Measurements from ENCODE around the gene PWWP2B. TPM values are rescaled to one million over a fixed set of nuclear protein-coding genes. Genes with fewer than 3 reads are reported as not detected.

PWWP2B gene
- total and polyA plus RNA-seq, 7 donors: 7.7 to 50.8 (median 10.2) TPM

- TF ChIP-seq POLR2A (IDR thresholded peaks at IDR 0.05) (no peak), EP300 (IDR thresholded peaks at IDR 0.05) (no peak), POLR2AphosphoS5 (IDR thresholded peaks at IDR 0.05) (no peak), CTCF (IDR thresholded peaks at IDR 0.05) (no peak)
- H3K4me3 ChIP-seq: no peak overlapping the region
- H3K9me3 ChIP-seq: no peaks in the 10 kb centered on the region
- H3K27me3 ChIP-seq: no peaks in the 10 kb centered on the region
- DNase-seq: no peak
- H3K4me1 ChIP-seq: peaks cover 0 to 71% (median 61%) of the 10 kb centered on the region in 4 donors
- 74 to 81% methylated on average over 29 of the region's 29 CpGs for WGBS, 2 donors
- intact Hi-C loops (cut with DNase I): no loop called here
- H3K36me3 ChIP-seq: peaks cover 0 to 6% (median 0%) of the 10 kb centered on the region in 4 donors
- peak overlapping the region; percentile 79 to 88 (median 84) for H3K27ac ChIP-seq
Measured at GRCh38 chr10:132412316-132413192, 15.6 kb downstream of the PWWP2B start.

GRCh38 chr10:132413226-132414205 lies 16.5 kb downstream of the PWWP2B start:
- Histone ChIP-seq H3K4me3 (no peak overlapping the region), H3K27me3 (no peaks in the 10 kb centered on the region), H3K36me3 (peaks cover 0 to 6% (median 0%) of the 10 kb centered on the region in 4 donors), H3K9me3 (no peaks in the 10 kb centered on the region), H3K27ac (peak overlapping the region; percentile 79 to 88 (median 84)), H3K4me1 (peaks cover 0 to 71% (median 61%) of the 10 kb centered on the region in 4 donors)
- WGBS, 2 donors: 62 to 79% methylated on average over 32 of the region's 32 CpGs
- intact Hi-C loops (cut with DNase I): no loop called here
- DNase-seq: no peak
- TF ChIP-seq CTCF (IDR thresholded peaks at IDR 0.05) (no peak), POLR2A (IDR thresholded peaks at IDR 0.05) (no peak), EP300 (IDR thresholded peaks at IDR 0.05) (no peak), POLR2AphosphoS5 (IDR thresholded peaks at IDR 0.05) (no peak)

DNA sequence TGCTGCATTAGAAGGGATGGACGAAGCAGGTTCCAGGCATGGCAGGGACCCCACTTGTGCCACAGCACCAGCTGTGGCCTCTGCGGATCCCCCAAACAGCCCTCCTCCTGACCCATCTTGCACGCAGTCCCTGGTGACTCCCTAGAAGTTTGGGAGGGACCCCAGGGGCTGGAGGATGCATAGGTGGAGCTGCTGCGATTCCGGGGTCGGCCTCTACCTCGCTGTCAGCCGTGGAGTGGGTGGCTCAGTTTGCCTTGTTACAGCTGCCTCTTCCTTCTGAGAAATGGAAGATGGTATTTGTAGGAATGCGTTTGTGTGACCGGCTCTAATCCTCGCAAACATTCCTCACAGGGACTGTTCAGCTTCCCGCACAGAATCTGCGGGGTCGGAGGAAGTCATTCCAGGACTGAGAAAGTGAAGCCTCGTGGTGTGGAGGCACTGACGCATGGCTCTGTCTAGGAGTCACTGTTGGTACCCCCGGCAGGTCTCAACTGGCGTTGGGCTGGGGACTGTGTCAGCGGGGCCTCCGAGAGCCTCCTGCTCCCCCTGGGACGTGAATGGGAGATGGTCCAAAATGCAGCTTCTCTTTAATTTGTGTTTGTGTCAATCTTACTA lies 17.5 kb downstream of the PWWP2B start:
- no peak for TF ChIP-seq EP300 (IDR thresholded peaks at IDR 0.05)
- WGBS, 2 donors: 92% methylated on average over 21 of the region's 21 CpGs
- Histone ChIP-seq H3K9me3 (no peaks in the 10 kb centered on the region), H3K4me1 (peaks cover 0 to 71% (median 61%) of the 10 kb centered on the region in 4 donors), H3K27me3 (no peaks in the 10 kb centered on the region), H3K27ac (peak overlapping the region; percentile 79 to 88 (median 84)), H3K36me3 (peaks cover 0 to 6% (median 0%) of the 10 kb centered on the region in 4 donors), H3K4me3 (no peak overlapping the region)
- DNase-seq: no peak
- intact Hi-C loops (cut with DNase I): no loop called here

- Histone ChIP-seq H3K4me1 (peaks cover 0 to 77% (median 69%) of the 10 kb centered on the region in 4 donors), H3K27me3 (no peaks in the 10 kb centered on the region), H3K27ac (peak overlapping the region in 3 of 4 donors; percentile 82 to 88 (median 87)), H3K36me3 (peaks cover 0 to 6% (median 0%) of the 10 kb centered on the region in 4 donors), H3K4me3 (no peak overlapping the region), H3K9me3 (no peaks in the 10 kb centered on the region)
- no peak for DNase-seq
- WGBS, 2 donors: 95 to 96% methylated on average over 5 of the region's 5 CpGs
- intact Hi-C loops (cut with DNase I): no loop called here
- TF ChIP-seq POLR2AphosphoS5 (IDR thresholded peaks at IDR 0.05): no peak
- no peak for TF ChIP-seq EP300 (IDR thresholded peaks at IDR 0.05)
- no peak for TF ChIP-seq POLR2A (IDR thresholded peaks at IDR 0.05)
- TF ChIP-seq CTCF (IDR thresholded peaks at IDR 0.05): no peak
Measured at GRCh38 chr10:132415255-132415654, 18.3 kb downstream of the PWWP2B start.

Measured in sigmoid colon (tissue), 7 donors.